NCI-H460 (cell line): ENCODE data around the gene TJP3. TPM values are rescaled to one million over a fixed set of nuclear protein-coding genes. Genes with fewer than 3 reads are reported as not detected.

Source experiments
- DNase-seq: peaks from one replicate; pipeline ENCODE4 v3.0.0-alpha.2; 2016; ENCODE audit warnings: low read depth; ENCODE audit errors: extremely low read depth
- total RNA-seq: library from RNA; depleted of rRNA; stranded (reverse); fragments of >200 nt; shearing (Covaris generic); gene quantifications from 2 replicates; pipeline ENCODE4 v1.2.3, GENCODE V29; 2014

The TJP3 gene
- total RNA-seq, 1 experiment from 2014 or later, result 0.69 TPM

DNA sequence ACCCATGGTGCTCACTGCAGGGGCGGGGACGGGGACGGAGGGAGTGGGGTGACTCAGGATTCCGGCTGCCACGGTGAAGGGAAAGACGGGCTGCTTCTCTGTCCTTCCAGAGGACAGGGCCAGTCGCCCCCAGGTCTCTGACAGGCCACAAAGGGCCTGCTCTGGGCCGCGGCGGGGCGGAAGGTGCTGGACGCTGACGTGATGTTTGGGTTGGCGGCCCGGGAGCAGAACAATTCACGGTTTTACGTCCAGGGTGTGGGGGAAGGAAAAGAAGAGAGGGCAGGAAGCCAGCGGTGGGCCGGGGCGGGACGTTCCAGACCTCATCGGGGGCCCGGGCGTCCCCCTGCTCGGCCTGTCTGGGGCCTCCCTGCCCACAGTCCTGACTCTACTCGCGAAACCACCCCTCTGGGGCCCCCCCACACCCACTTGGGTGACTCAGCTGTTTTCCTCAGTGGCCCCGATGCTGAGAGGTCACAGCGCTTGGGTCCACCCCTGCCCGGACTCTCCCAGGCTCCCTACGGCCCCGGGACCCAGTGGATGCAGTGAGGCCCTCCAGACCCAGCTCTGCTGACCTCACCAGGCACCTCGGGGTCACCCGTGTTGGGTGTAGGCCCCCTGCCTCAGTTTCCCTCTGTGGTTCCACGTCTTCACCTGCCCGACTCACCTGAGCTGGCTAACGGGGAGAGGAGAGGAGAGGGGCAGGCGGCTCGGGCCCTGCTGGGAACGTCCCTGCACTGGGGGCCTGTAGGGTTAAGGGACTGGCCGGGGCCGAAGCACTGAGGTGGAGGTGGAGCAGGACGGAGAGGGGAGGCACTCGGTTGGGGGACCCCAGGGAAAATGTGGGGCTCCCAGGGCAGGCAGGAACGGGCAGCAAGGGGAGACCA lies 37.1 kb upstream of the TJP3 start:
- peak; percentile 54 for DNase-seq

DNA sequence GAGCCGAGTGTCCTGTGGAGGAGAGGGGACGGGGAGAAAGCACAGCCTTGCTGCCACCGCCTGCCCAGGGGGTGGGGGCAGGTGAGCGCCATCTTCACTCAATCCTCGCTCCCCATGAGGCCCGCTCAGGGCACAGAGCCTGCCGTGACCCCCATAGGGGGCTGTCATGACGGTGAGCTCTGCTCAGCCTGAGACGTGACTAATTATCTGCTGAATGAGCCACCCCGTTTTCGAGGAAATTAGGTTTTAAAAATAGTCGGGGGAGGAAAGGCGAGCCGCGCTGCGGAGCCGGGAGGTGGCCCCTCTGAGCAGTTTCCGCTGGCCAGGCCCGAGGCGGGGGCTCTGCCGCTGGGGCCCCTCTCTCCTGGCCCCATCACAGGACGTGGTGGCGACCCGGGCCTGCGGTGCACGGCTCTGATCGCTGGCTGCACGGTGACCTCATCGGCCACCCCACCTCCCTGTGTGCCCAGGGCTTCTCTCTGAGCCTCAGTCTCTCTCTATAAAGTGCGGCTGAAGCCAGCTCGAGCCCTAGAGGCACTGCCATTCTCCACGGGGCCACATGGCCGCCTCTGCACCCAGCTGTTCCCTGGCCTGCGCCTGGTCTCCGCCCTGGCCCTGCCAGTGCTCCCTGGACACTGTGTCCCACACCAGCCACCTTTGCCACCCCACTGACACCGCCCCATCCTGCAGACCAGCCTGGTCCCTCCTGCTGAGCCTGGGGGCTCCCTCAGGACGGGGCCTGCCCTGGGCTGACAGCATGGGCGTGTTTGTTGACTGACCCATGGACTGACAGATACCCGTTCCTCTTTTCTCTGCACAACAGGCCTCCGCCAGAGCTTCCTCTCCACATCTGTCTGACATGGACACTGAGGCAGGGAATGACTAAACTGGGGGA lies 36.3 kb upstream of the TJP3 start:
- no peak for DNase-seq

DNA sequence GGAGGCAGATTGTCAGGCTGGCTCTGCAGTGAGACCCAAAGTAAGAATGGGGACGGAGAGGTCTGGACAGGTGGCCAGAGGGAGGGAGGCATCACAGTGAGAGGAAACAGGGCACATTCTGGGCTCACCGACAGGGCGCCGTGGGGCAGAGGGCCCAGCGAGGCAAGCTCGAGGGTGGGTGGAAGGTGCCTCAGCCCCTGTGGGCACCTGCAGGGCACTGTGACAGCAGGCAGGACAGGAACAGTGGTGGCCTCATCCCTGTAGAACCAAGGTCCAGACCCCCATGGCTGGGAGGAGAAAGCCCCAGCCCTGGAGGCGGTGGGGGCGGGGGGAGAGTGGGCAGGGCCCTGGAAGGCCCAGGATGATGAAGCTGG lies 35.6 kb upstream of the TJP3 start:
- no peak for DNase-seq

DNA sequence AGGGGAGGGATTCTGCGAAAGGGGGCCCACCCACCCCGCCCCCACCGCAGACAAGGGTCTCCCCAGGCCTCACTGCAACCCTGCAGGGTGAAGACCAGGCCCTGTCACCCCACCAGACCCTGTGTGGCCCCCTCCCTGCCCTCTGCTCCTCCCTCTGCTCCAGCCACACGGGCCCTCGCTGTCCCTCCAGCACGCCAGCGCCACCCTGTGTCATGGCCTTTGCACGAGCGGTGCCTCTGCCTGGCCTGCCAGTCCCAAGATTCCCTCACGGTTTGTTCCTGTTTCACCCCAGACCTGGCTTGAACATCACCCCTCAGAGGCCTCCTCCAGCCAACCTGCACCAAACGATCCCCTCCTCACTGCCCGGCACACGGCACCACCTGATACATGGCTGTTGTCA lies 35.2 kb upstream of the TJP3 start:
- DNase-seq, result no peak

DNA sequence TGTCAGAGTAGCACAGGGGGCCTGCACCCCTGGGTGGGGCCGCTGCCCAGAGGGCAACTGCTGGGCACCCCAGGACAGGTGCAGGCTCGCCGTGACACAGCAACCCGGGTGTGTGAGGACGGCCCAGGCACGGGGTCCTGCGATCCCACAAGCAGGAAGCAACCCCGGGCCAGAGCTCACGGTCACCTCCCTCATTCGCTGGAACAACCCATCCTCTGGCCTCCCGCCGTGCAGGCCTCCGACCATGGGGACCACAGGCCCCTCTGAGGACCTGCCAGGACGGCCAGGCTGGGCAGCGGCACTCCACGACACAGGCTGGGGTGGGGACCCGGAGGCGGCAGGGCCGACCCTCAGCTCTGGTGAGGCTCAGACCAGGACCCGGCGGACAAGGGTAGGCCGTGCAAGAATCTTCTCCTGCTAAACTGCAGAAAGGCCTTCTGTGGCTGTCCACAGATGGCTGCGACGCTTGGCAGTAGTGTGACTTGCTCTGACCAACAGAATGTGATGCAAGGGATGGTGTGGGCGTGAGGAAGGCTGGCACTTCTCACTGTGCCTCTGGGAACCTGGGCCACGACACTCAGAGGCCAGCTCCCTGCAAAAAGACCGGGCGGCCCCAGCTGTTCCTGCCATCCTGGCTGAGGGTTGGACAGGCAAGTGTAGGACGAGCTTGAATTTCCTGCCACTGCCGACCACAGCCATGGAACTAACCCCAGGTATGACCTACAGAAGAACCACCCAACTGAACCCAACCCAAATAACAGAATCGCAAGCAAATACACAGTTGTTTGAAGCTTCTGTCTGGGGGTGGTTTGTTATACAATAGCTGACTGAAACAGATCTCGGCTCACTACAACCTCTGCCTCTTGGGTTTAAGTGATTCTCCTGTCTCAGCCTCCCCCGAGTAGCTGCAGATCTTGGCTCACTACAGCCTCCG lies 34.4 kb upstream of the TJP3 start:
- no peak for DNase-seq

DNA sequence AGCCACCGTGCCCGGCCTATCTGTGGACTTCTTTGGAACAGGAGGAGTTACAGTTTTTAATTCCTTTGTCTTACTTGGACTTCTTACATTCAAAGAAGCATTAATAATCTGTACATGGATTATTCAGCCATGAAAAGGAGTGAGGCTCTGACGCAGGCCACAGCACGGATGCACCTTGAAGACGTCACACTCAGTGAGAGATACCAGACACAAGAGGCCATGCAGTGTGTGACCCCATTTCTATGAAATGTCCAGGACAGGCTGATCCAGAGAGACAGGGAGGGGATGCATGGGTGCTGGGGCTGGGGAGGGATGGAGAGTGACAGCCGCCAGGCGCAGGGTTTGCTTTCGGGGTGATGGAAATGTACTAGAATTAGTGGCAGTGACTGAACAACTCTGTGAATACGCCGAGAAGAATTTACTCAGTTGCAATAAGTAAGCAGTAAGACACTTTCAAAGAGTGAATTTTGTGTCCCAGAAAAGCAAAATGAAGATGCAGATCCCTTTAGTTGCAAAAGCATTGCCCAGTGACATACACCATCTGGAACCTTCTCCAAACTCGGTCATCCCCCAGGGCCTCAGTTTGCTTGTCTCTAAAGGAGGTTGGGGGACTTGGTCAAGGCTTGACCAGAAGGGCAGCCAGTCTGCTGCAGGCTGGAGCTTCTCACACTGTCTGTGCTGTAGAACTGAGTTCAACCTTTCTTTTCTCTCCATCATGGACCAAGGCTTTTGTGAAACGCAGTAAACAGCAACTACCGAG lies 33.2 kb upstream of the TJP3 start:
- no peak for DNase-seq

DNA sequence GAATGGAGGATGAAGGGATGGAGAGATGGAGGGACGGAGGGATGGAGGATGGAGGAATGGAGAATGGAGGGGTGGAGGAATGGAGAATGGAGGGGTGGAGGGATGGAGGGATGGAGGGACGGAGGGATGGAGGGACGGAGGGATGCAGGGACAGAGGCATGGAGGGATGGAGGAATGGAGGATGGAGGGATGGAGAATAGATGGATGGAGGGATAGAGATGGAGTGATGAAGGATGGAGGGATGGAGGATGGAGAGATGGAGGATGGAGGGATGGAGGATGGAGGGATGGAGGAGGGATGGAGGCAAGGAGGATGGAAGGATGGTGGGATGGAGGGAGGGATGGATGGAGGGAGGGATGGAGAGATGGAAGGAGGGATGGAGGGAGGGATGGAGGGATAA lies 30.0 kb upstream of the TJP3 start:
- DNase-seq, result no peak

DNA sequence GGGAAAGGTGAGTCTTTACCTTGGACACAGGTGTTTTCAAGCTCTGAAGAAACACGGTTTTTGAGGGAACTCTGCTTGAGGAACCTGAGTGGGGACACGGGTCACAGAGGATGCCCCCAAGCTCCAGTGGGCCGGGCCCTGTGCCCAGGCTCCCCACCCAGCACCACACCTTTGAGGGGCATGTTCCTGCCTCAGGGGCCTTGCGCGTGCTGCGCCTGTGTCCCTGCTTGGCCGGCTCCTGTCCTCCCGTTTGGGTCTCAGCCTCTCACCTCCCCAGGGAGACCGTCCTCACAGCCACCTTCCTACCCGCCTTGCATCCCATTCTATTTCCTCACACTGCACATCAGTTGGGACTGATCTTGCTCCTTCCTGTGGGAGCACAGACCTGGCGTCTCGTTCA lies 29.0 kb upstream of the TJP3 start:
- no peak for DNase-seq

DNA sequence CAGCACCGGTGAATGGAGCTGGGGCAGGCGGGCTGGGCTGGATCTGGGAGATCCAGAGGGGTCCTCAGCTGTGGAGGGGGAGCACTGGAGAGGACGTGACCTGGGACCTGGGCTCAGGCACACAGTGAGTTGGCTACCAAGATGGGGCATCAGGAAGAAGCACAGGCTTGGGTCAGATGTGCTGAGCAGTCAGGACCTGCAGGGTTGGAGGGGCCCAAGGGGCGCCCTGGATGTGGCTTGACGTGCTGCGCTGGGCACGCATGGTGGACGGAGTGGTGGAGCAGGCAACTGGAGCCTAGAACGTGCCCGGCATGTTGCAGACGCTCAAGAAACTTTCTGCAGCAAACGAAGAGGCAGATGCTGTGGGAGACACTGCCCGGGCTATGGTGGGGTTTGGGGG lies 28.6 kb upstream of the TJP3 start:
- no peak for DNase-seq

DNA sequence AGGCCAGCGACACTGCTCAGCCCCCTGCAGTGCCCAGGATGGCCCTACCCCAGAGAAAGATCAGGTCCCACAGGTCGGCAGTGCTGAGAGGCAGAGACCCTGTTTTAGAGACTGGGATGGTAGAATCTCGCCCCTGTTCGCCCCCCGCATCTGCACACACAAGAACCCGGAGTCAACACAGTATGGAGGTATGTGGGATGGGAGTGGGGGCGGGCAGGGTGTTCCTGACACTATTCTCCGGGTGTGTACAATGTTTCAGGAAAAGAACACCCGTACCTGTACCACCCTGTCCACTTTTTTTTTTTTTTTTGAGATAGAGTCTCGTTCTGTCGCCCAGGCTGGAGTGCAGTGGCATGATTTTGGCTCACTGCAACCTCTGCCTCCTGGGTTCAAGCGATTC lies 27.2 kb upstream of the TJP3 start:
- no peak for DNase-seq

DNA sequence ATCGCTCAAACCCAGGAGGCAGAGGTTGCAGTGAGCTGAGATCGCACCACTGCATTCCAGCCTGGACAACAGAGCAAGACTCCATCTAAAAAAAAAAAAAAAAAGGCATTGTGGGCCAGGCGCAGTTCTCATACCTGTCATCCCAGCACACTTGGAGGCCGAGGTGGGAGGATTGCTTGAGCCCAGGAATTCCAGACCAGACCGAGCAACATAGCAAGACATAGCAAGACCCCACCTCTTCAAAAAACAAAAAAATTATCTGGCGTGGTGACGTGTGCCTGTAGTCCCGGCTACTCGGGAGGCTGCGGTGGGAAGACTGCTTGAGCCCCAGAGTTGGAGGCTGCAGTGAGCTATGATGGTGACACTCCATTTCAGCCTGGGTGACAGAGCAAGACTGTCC lies 25.9 kb upstream of the TJP3 start:
- no peak for DNase-seq

DNA sequence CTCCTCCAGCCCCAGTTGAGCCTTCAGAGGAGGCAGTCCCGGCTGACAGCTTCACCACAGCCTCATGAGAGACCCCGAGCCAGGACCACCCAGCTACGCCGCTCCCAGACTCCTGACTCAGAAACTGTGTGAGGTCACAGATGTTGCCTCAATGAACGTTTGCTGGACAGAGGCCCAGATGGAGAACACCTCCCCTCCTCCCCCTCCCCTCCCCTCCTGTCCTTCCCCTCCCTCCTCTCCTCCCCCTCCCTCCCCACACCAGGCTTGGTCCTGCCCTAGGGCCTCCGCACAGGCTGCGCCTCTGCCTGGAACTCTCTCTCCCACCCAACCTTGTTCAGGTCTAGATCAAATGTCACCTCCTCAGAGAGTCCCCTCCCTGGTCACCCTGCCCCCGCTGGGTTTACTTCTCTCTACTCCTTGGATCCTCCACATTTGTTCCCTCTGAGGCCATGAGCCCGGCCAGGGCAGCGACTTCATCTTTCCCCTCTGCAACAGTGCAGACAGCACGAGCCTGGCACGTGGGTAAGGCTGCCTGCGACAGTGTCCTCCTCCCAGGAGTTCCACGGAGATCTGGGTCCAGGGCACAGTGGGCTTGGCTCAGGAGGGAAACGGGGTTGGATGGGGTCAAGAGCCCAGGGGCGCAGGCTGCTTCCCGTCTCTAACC lies 25.3 kb upstream of the TJP3 start:
- DNase-seq, result no peak

DNA sequence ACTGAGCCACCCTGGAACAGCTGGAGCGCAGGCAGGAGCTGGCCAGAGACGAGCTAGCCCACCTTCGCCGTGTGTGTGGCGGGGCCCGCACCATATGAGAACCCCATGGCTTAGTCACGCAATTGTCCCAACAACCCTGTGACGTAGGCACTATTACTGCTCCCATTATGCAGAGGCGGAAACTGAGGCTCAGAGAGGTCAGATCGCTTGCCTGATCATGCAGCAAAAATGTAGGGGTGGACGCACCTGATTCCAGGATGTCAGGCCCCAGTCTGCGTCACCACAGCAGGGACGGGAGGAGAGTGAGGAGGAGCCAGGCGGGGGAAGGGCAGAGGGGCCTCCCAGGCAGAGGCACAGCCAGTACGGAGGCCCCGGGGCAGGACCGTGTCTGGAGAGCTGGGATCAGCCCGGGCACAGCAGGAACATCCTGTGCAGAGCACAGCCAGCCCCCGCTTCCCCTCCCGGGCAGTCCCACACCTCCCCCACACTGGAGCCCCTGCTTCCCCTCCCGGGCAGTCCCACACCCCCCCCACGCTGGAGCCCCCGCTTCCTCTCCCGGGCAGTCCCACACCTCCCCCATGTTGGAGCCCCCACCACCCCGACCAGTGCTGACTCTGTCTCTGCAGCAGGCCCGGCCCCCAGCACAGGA lies 24.7 kb upstream of the TJP3 start:
- DNase-seq, result no peak

DNA sequence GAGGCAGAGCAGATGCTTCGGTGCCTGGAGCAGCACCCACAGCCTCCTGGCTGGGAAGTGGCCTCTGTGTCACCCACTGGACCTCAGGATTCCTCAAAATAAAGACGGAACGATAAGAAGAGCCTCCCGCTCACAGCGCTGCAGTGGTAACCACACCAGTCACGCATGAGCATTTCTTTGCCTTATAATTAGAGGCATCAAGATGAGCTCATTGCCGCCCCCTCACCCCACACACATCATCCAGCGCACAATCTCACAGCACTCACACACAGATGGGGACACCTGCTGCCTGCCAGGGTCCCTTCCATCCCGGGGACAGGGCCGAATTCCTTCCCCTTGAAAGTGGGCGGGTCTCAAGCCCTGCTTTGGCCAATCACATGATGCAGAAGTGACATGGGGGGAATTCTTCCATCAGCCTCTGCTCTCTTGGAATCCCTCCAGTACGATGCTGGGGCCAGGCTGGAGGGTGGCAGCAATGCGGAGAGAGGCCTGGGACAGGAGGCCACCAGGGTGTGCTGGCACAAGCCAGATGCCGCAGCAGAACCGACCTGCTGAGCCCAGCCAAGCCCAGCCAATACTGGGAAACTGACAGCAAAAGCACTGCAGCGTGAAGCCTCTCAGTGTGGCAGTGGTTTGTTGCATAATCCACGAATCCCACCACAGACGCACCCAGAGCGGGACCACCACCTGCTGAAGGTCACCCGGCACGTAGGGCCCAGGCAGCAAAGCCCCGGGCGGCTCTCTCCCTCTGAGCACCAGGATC lies 23.9 kb upstream of the TJP3 start:
- DNase-seq, result no peak

DNA sequence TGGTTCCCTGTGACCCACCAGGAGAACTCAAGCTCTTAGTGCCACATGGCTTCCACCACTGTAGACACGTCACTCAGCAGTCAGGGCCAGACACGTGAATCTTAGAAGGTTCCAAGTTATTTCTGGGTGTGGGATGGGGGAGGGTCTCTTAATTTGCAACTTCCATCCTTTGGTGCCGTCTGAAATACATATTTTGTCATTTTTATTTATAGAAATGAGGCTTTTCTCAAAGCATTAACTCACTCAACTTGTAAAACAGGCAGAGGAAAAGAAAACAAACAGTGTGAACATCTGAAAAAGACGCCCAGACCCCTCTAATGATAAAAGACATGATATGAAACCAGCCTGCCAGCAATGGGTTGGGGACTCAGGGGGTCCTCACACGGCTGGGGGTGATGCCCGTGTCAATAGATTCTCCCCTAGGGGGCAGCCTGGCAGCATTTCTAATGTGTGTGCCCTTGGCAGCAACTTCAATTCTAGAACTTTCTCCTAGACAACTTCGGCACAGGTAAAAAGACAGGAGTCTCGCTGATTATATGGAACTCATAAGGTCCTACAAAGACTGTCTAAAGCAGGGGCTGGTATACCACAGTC lies 23.3 kb upstream of the TJP3 start:
- DNase-seq, result no peak

DNA sequence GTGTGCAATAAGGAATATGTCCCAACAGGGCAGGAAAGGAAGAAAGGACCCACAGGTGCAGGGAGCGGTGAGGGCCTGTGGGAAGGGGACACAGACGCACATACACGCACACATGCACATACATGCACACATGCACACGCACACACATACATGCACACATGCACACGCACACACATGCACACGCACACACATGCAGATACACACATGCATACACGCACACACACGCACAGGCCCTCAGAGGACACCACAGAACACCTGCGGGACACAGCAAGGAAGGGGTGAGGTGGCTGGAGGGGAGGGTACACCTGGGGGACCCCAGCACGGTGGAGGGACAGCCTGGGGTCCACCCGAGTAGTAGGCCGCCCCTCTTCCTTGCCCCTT lies 20.8 kb upstream of the TJP3 start:
- no peak for DNase-seq

DNA sequence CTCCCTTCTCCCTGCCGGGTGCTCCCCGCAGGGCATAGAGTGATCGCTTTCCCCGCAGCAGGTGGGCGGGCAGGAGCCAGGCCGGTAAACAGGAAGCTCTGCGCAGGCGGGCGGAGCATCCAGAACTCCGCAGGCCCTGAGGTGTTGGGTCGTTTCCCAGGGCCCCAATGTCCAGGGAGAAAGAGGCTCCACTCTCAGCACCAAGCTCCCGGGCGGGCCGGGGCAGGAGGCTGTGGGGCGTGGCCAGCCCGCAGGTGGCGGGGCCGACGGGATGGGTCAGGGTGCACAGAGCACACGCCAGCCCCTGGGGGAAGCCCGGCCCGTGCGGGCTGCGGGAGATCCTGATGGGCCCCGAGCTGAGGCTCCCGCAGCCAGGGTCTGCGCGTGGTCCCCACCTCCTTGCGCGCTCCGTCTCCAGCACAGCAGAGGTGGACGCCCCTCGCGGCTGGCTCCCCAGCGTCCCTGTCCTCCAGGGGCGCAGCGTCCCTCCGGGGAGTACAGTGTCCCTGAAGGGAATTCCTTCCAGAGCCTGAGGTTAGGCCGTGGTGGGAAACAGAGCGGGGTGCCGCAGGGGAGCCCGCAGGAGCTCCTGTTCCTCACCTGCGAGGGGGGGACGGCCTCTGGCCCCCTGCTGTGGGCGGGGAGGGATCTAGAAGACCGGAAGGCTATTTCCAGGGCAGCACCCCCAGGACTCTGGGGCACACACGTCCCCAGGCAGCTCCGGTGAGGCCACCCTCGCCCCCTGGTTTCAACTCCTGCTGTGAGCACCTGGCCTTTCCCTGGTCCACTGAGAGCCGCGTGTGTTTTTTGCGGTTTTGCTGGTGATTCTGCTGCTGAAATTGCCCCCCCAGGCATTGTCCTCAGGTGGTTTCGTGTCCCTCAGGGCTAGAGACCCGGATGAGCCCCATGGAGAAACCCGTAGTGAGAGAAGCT lies 20.1 kb upstream of the TJP3 start:
- no peak for DNase-seq
